Activated CD8-positive, alpha-beta memory T cell treated with anti-CD3 and anti-CD28 coated beads for 4 hours (primary cell): ENCODE measurements around the gene ANGPT4.
A peak's percentile ranks its signal among the peaks of the same experiment; 100 is the strongest.
"Not testable (repeated sequence)": the region's sequence is repeated elsewhere in the genome, so short reads cannot be mapped to it uniquely, and the experiment has no call there.

Experiments used
- DNase-seq, 2 donors: peaks; one replicate each; pipeline ENCODE4 v3.0.0-alpha.2; 2020; ENCODE audit warnings: low read depth in 2 of 2

ANGPT4 gene

DNA sequence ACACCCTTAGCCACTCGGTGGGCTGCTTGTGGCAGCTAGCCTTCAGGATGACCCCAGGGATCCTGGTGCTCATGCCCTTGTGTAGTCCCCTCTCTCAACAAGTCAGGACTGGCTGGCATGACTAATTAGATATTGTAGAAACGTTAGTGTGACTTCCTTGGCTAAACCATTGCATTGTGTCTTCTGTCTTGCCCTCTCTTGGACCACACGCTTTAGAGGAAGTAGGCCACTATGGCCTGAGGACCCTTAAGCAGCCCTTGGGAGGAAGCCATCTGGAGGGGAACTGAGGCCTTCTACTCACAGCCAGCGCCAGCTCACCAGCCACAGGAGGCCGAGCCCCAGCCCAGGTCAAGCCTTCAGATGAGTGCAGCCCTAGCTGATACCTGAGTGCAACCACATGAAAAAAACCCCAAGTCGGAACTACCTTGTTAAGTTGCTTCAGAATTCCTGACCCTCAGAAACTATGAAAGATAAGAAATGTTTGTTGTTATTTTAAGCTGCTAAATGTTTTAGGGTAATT lies 10.1 kb downstream of the ANGPT4 start:
- DNase-seq, result no peak

DNA sequence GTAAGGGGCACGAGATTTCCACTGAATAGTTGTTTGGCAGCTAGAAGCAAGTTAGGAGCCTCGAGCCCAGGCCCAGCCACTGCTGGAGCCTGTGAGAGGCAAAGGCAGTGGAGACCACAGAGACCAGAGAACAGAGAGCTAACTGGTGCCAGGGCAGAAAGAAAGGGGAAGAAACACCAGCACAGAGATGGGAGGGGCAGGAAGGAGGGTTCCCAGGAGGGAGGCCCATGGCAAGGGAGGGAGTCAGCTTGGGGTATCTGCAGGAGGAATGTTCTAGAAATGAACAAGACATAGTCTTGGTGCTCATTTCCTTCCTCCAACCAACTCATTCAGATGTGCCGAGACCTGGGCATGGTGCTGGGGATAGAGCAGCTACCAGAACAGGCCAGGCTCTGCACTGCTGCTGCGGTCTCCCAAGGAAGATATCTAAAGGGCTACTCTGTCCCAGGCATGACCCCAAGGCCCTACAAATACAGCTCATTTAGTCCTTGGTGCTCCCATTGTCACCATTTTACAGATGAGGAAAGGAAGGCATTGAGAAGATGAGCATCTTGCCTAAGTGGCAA lies 10.7 kb downstream of the ANGPT4 start:
- DNase-seq, result no peak

DNA sequence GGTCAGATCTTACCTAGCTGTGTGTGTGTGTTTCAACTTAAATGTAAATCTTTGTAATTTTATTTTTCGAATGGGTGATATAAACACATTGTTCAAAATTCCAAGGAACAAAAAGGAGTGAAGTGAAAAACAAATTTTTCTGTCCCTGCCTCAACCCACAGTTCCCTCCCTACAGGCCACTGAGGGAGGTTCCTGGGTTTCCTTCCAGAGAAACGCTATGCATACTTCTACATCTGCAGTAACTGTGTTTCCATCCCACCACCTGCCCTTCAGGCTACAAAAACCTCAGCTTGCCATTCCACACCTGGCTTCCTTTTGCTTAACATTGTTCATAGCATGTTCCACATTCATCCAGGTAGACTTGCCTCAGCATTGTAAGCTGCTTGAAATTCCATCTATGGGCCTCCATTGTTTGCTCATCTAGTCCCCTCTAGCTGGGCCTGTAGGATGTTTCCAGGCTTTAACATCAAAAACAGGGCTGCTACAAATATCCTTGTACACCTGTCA lies 12.0 kb downstream of the ANGPT4 start:
- DNase-seq, result no peak

DNA sequence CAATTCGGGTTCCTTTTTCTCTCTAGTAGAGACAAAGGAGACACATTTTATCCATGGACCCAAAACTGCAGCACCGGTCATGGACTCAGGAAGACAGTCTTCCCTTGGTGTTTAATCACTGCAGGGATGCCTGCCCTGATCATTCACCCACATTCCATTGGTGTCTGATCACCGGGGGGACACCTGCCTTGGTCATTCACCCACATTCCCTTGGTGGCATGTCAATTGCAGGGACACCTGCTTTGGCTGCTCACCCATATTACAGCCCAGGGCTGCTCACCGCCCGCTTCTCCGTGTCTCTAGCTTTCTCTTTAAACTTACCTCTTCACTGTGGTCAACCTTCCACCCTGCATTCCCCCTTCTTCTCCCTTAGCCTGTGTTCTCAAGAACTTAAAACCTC lies 18.7 kb downstream of the ANGPT4 start:
- not testable (repeated sequence) for DNase-seq

DNA sequence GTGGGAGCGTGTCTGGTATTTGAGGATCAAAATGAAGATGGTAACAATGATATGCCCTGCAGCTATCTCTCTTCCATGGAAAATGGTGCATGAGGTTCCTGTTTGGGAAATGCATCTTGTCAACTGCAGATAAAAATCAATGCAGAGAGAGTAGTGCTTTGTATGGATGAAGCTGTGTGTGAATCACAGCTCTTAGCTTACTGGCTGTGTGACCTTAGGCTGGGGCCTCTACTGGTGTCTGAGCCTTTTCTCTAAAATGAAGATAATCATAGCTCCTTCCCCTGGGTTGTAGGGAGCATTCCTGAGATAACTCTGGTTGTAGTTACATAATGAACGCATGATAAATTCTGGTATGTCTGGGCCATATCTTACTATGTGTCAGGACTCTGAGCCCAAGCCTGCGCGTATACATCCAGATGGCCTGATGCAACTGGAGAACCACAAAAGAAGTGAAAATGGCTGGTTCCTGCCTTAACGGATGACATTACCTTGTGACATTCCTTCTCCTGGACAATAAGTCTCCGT lies 19.6 kb downstream of the ANGPT4 start:
- DNase-seq, result no peak

DNA sequence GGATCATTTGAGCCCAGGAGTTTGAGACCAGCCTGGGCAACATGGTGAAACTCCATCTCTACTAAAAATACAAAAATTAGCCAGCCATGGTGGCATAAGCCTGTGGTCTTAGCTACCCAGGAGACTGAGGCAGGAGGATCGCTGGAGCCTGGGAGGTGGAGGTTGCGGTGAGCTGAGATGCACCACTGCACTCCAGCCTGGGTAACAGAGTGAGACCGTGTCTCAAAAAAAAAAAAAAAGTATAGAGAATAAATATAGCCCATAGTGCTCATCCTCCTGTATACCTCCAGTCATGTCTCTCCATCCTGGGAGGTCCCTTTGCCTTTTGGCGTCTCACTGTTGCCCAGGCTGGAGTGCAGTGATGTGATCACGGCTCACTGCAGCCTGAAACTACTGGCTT lies 23.8 kb downstream of the ANGPT4 start:
- DNase-seq, result not testable (repeated sequence)

DNA sequence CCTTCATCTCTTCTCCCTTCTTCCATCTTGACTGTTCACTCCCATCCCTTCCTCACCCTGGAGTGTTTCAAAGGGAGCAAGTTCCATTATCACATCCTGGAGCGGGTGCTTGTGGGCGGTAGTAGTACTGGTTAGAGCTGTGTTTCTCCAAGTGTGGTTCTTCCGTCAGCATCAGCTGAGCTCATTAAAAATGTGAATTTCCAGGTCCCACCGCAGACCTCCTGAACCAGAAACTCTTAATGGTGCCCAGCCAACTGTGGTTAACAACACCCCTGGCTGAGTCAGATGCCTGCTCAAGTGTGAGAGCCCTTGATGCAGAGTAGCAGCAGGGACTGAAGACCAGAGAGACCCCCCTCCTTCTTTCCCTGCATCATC lies 24.4 kb downstream of the ANGPT4 start:
- no peak for DNase-seq

DNA sequence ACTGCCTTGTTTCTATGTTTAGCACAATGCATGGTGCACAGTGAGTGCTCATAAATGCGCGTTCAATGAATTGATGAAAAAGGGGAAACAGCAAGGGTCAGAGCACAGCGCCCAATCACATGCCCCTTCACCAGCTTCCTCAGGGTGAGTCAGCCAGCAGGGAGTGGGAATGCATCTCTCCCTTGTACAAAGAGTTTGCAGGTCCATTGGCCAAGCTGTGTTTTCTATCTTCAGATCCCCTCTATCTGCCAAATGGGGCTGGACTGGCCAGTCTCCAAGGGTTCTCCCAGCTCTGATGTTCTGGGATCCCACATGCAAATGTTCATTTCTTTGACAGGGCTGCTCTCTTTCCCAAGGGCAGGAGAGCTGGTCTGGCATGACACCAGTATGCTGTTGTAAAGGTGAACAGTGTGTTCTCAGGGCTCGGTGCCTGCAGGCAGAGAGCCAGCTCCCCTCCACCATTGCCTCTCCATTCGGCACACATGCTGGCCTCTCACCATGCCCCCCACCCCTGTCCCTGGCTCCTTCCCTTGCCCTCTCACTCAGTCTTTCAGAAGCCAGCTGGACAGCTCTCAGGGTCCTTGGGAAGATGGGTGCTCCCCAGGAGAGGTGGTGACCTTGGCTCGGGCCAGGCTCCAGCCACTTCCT lies 25.0 kb downstream of the ANGPT4 start:
- no peak for DNase-seq

DNA sequence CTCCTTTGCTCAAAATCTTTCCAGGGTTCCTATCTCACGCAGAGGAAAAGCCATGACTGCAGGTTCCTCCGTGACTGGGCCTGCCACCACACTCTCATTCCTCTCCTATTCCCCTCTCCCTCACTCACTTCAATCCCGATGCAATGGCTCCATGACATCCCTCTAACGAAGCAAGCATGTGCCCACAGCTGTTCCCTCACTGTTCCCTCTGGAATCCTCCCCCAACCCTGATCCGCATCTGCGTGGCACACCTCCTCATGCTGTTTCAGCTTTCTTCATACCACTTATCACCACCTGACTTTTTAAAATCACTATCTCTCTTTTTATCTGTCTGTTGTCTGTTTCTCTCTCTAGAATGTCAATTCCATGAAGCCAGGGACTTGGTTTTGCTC lies 25.5 kb downstream of the ANGPT4 start:
- DNase-seq, result no peak

DNA sequence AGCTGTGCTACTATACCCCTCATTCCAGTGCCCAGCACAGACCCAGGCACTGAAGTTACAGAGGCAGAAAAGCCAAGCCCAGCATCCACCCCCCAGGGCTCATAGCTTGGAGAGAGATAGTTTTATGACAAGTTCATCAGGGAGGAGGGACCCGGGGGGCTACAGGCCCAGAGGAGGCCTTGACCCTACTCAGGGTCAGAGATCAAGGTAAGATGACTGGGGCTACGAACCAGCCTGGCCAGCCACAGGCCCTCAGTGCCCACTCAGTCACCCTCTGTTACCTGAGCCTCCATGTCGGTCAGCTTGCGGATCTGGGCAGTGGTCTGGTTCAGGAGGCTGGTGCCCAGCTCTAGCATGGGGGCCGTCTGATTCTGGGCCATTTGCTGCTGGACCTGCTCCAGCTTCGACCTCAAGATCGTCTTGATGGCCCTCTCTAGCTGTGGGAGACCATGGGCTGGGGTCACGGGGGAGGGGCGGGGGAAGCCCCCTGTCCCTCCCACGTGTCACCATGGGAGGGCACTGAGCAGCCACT lies 26.1 kb downstream of the ANGPT4 start:
- no peak for DNase-seq

DNA sequence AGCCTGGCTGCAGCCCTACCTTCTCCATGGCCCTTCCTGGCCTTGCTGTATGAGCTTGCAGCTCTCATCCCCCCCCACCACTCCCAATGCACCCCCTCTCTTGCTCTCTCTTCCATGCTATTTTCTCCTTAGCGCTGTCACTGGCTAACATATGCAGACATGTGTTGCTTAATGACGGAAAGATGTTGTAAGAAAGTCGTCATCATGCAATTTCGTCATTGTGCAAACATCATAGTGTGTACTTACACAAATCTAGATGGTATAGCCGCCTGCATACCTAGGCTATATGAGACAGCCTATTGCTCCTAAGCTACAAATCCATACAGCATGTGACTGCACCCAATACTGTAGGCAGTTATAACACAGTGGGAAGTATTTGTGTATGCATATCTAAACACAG lies 27.0 kb downstream of the ANGPT4 start:
- no peak for DNase-seq

DNA sequence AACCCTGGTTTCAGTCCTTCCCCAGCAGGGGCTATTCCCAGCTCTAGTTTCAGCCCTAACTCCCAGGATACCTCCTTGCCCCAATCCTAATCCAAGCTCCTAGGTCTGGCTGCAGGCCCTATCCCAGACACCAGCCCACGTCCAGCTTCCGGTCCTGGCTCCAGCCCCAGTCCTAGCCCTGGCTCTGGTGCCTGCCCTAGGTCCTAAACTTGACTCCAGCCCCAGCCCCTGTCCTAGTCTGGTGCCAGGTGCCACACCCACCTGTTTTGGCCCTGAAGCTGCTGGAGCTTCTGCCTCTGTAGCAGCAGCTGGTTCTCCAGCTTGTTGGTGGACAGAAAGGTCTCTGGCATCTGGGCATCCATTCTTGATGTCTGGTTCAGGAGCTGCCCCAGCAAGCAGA lies 28.1 kb downstream of the ANGPT4 start:
- no peak for DNase-seq

DNA sequence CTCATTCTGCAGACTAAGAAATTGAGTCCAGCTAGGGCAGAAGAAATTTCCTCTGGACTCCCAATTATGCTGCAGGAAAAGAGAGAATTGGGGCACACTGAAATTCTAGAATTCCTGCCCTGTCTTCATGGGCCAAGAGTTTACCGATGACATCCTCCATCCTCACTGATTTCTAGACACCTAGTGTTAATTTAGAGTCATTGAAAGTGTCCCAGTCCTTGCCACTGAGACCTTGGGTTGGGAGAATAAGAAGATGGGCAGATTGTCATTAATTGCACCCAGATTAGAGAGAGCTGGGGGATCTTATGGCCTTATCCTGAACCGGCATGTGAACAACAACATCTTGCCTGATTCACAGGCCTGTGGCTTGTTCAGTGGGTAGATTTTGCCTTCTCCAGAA lies 29.0 kb downstream of the ANGPT4 start:
- DNase-seq, result no peak

DNA sequence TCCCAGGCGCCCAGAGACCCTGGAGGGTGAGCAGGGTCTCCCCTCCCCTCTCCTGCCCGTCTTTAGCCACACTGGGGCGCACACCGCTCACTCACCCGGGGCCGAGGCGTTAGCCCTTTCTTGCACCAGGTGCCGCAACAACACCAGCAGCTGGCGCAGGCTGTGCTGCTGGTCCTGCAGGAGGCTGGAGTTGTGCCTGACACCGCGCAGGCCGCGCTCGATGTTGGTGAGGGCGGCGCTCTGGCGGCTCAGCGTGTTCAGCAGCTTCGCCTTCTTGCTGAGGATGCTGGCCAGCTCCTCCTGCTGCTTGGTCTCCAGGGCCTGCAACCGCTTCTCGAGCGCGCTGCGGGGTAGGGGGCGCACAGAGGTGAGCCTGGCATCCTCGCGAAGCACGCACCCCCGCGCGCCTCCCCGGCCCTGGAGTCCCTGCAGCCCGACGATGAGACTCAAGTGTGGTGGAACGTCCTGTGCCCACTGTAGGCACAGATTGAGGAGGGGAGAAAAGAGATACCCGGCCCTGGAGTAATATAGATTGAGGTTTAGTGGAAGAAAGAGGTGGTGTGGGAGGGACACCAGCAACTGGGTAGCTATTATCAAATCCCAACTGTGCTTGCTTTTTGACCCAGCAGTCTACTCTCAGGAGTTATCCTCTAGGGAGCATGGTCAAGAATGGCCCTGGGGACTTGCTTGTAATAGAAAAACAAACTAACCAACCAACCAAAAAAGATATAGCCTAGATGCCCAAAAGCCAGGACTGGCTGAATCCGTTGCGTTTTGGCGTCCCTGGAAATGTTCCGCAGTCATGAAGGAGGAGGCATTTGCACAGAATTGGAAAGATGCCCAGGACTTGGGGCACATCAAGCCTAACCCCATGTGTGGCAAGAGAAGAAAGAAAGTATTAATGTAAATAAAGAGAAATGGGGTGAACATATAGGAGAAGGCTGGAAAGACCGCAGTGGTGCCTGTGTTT lies 30.9 kb downstream of the ANGPT4 start:
- DNase-seq, result no peak

DNA sequence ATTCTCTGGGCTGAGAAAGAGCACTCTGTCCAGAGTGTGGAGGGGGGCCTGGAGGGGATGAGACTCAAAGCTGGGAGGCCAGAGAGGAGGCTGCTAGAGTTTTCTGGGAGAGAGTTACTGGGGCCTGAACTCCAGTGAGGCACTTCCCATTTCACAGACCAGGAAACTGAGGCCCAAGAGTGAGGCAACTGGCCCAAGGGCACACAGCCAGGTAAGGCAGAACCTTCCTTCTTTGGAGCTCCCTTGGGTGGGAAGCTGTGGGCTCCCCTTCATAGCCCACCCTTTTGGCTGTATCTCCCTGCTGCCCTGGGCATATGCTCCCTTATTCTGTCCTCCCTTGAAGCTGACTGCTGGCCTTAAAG lies 34.4 kb downstream of the ANGPT4 start:
- DNase-seq, result no peak

DNA sequence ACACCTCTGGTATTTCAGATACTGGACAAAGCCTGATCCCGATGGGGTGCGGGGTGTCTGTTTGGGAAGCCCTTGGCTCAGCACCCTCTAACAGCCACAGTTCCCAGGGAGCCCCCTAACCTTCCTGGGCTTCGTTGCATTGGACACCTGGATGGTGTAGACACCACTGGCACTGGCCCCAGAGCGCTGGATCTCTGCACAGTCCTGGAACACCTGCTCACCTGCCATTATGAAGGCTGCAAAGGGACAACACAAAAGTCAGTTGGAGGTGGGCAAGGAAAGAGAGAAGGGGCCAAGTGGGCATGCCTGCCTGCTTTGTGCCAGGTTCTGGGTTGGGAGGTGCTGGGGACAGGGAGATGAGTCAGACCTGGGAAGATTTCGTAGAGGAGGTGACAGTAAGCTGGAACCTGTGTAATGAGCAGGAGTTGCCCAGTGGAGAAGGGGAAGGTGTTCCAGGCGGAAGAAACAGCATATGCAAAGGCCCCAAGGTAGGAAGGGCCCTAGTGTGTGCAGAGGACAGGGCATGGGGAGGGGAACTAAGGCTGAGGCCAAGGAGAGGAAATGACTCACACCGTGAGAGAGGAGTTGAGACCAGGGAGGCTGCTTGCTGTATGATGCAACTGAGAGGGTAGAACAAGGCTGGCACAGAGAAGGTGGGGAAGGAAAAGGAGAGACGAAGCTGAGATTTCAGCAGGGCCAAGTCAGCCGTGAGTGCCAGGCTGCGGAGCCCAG lies 34.9 kb downstream of the ANGPT4 start:
- peak in 1 of 2 donors; percentile 1 for DNase-seq

DNA sequence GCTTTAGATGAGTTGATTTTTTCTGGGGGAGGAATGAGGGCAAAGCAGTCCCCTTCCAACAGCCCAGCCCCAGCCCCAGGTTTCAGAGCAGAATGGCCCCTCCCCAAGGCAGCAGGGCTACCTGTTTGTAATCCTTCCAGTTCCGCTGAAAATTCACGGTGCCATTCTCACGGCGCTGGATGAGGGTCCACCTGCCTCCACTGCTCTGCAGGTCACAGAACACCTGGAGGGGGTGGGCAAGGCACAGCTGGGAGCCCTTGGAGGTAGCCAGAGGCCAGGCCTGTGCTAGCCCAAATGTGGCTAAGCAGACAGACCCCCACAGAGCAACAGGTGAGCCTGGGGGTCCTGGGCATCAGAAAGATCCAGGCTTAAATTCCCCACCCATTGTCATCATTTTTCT lies 36.5 kb downstream of the ANGPT4 start:
- no peak for DNase-seq

DNA sequence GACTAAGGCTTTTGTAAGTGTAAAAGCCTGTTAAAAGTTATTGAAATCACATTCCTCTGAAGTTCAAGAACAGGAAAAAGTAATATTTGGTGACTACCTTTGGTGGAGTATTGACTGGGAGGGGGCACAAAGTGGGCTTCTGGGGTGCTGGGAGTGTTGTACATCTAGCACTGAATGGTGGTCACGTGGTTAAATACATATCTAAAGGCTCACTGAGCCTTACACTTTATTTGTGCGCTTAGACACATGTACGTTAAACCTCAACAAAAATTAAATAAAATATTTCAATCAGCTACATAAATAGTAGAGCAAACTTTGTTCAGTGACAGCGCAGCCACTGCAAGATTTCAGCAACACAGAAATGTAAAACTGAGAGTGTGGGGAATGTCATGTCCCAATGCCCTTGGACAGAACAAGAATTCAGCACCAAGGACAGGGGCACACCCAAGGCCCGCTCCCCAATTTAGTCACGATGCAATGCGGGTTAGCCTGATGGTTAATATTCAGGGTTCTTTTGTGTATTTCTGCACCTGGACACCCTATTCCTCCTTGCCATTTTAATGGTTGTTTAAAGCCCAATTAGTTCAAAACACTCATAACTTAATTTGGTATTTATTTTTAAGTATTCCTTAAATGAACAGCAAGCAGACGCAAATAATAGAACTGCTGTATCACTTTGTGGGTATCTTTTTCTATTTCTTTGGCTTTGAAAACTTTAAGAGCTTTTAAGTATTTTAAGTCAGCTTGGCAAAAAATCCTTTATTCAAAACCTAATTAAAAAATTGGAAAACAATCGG lies 37.4 kb downstream of the ANGPT4 start:
- DNase-seq, result no peak

DNA sequence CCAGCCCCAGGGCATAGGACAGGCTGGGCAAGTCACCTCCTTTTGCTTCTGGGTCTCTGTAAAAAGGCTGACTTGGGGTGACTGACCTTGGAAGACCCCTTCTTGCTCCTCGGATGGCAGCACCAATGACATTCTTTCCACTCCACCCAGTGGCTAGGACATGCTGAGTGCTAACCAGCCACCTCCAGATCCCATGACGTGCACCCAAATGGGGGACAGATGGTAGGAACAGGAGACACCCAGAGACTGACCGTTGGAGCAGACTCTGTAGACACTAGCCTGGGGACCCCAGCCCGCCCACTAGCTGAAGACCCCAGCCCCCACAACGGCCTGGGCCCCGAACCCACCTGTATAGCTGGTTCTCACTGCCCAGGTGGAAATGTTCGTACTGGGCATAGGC lies 38.3 kb downstream of the ANGPT4 start:
- no peak for DNase-seq

DNA sequence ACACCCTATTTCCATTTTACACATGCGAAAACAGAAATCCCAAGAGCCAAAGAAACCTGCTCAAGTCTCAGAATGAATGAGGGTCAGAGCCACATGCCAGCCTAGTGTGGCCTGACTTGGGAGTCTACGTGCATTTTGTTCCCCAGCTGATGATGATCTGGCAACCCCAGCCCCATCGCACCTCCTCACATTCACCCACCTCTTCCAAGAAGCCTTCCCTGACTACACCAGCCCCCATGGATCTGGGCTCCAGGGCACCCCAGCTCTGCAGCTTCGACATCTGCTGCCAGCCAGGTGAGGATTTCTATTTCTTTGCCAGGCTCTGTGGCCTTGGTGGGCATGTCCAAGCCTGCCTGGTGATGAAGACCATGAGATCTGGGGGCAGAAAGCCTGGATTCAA lies 41.0 kb downstream of the ANGPT4 start:
- DNase-seq, result no peak
